SK-N-MC (cell line): ENCODE results near the gene BACE1-AS.

Source experiments
- EZH2 ChIP-seq: fragments of 200-600 bp; sonication (generic); IDR thresholded peaks from one replicate; pipeline ENCODE4 v1.6.1; 2017; ENCODE audit warnings: antibody characterized with exemption
- FOXP2 ChIP-seq: optimal IDR thresholded peaks from 2 replicates; pipeline ENCODE3; 2011; ENCODE audit warnings: mild to moderate bottlenecking, moderate library complexity; ENCODE audit not compliant: insufficient read depth; ENCODE audit errors: extremely low read length, control extremely low read depth
- POLR2AphosphoS5 ChIP-seq: IDR thresholded peaks from 2 replicates; pipeline ENCODE4 v1.6.1; 2012; ENCODE audit warnings: mild to moderate bottlenecking, low read depth, low read length, borderline replicate concordance

DNA sequence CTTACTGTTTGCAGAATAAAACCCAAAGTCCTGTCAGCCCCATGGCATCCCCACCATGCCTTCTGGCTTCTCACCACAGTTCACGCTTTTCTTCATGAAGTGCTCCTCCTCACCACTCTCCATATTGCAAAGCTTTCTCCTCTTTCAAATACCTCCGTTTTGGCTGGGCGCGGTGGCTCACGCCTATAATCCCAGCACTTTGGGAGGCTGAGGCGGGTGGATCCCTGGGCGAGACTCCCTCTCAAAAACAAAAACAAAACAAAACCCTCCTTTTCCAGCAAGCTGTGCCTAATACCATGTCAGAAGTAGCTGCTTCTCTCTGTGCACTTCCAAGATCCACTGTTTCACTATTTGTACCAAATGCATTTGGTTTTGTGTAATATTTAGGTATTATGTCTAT lies 18.2 kb downstream of the BACE1-AS start:
- TF ChIP-seq EZH2: no peak
- no peak for TF ChIP-seq POLR2AphosphoS5
- TF ChIP-seq FOXP2: no peak
